ENCODE measurements around the gene RETREG2.

GRCh38 chr2:219214786-219215185, 36.7 kb downstream of the RETREG2 start:
- TF ChIP-seq CTCF (IDR thresholded peaks at IDR 0.05; ENCODE audit: poor library complexity, severe bottlenecking) (no peak), POLR2AphosphoS5 (IDR thresholded peaks at IDR 0.05) (no peak), TAF1 (IDR thresholded peaks at IDR 0.05; ENCODE audit: low read depth) (no peak), EP300 (conservative IDR thresholded peaks at IDR 0.05; ENCODE audit: poor library complexity, severe bottlenecking) (no peak), EZH2 (IDR thresholded peaks at IDR 0.05; ENCODE audit: borderline replicate concordance, insufficient read depth, low read length, poor library complexity, severe bottlenecking) (no peak), REST (IDR thresholded peaks at IDR 0.05; ENCODE audit: borderline replicate concordance) (no peak), SMC3 (conservative IDR thresholded peaks at IDR 0.05; ENCODE audit: poor library complexity) (no peak), RAD21 (conservative IDR thresholded peaks at IDR 0.05) (no peak), MXI1 (conservative IDR thresholded peaks at IDR 0.05; ENCODE audit: poor library complexity, severe bottlenecking) (no peak)
